HepG2 (cell line): ENCODE measurements around the gene WDR31. TPM values are rescaled to one million over a fixed set of nuclear protein-coding genes. Genes with fewer than 3 reads are reported as not detected.
A peak's percentile ranks its signal among the peaks of the same experiment; 100 is the strongest.
"Not testable (repeated sequence)": the region's sequence is repeated elsewhere in the genome, so short reads cannot be mapped to it uniquely, and the experiment has no call there.

Experiments used
- ATAC-seq: fragments of 200-7000 bp; cut with Tn5 transposase; 3 replicates; pipeline ENCODE4 v1.9.1; 2020; ENCODE audit warnings: mild to moderate bottlenecking, moderate library complexity
- BruUV-seq: library from RNA; stranded (reverse); fragments of 400-500 nt; replicated peaks from 2 replicates; lab custom pipeline; 2021; lab: Mats Ljungman, UMichigan
- CTCF ChIA-PET: fragments of 300-600 bp; formaldehyde crosslinking; extraction: SDS; loops from one replicate; lab custom pipeline; 2021; ENCODE audit warnings: low total read pairs, inconsistent platforms, low intra/inter-chr PET ratio; lab: Yijun Ruan, JAX
- POLR2A ChIA-PET: fragments of 350-600 bp; sonication (Branson Sonifier 250); formaldehyde crosslinking; loops from one replicate; lab custom pipeline; 2020; ENCODE audit warnings: antibody characterized with exemption, inconsistent platforms; lab: Yijun Ruan, JAX
- DNase-seq: peaks from one replicate; pipeline ENCODE4 v3.0.0-alpha.2; 2015; ENCODE audit warnings: low spot score
- FAIRE-seq: peaks from 3 replicates; lab custom pipeline; 2011; peaks lifted over from hg19 to GRCh38; lab: Jason Lieb, UNC
- H2AFZ ChIP-seq: one replicate; pipeline ENCODE4 v1.6.1; 2011; ENCODE audit warnings: low read length, inconsistent platforms
- H3K27ac ChIP-seq: fragments of 300-600 bp; 3 replicates; pipeline ENCODE4 v1.8.0; 2011; ENCODE audit warnings: mixed run types, mild to moderate bottlenecking, mixed read lengths, low read length, inconsistent platforms; ENCODE audit not compliant: insufficient read depth; ENCODE audit errors: extremely low read length
- H3K27me3 ChIP-seq, 2 experiments: fragments of 200-600 bp in 1 of 2; 2 replicates in 1 of 2; 3 replicates in 1 of 2; pipeline versions ENCODE4 v1.6.0 to v1.8.0; 2011; ENCODE audit warnings: low read length in 2 of 2, mild to moderate bottlenecking in 2 of 2, moderate library complexity in 2 of 2, inconsistent platforms in 1 of 2; ENCODE audit not compliant: insufficient read depth in 2 of 2, control insufficient read depth in 1 of 2
- H3K36me3 ChIP-seq, 2 experiments: fragments of 200-600 bp in 1 of 2; replicated peaks in 1 of 2; 2 replicates in 1 of 2; 3 replicates in 1 of 2; pipeline versions ENCODE4 v1.5.1 to v1.8.0; 2011; ENCODE audit warnings: low read length in 2 of 2, inconsistent platforms in 1 of 2; ENCODE audit not compliant: insufficient read depth in 2 of 2, control insufficient read depth in 1 of 2
- H3K4me1 ChIP-seq: 2 replicates; pipeline ENCODE4 v1.5.1; 2012; ENCODE audit warnings: low read length, inconsistent platforms; ENCODE audit not compliant: insufficient read depth
- H3K4me2 ChIP-seq: 2 replicates; pipeline ENCODE4 v1.6.0; 2011; ENCODE audit warnings: low read depth, low read length, inconsistent platforms
- H3K4me3 ChIP-seq, 3 experiments: fragments of 200-600 bp in 1 of 3; sonication (generic), shearing (Covaris generic) in 1 of 3; replicated peaks in 1 of 3; 2 replicates each; pipeline ENCODE4 v1.5.1; 2011 to 2016; ENCODE audit warnings: low read length in 3 of 3, inconsistent platforms in 2 of 3, low read depth in 2 of 3, mild to moderate bottlenecking in 2 of 3, control low read depth in 1 of 3, mixed read lengths in 1 of 3; ENCODE audit not compliant: insufficient read depth in 1 of 3
- H3K79me2 ChIP-seq: one replicate; pipeline ENCODE4 v1.6.1; 2011; ENCODE audit warnings: low read length, inconsistent platforms; ENCODE audit not compliant: insufficient read depth
- H3K9ac ChIP-seq: 2 replicates; pipeline ENCODE4 v1.6.0; 2011; ENCODE audit warnings: mild to moderate bottlenecking, low read depth, low read length, inconsistent platforms; ENCODE audit not compliant: insufficient read depth
- H3K9me3 ChIP-seq: 2 replicates; pipeline ENCODE4 v1.5.1; 2012; ENCODE audit warnings: mild to moderate bottlenecking, low read length
- H4K20me1 ChIP-seq: 2 replicates; pipeline ENCODE4 v1.6.0; 2011; ENCODE audit warnings: inconsistent platforms, mild to moderate bottlenecking, low read length, moderate library complexity; ENCODE audit not compliant: insufficient read depth
- CEBPG ChIP-seq: IDR thresholded peaks from 2 replicates; pipeline ENCODE4 v1.6.1; 2016
- IRX3 ChIP-seq: sonication (generic); formaldehyde crosslinking; IDR thresholded peaks from 2 replicates; pipeline ENCODE4 v1.8.1; 2023; ENCODE audit warnings: mild to moderate bottlenecking, low read depth, missing genetic modification reagents, borderline replicate concordance
- KDM1A ChIP-seq: IDR thresholded peaks from 2 replicates; pipeline ENCODE4 v1.6.1; 2016; ENCODE audit warnings: missing compliant biosample characterization
- NR2F6 ChIP-seq, 2 experiments: IDR thresholded peaks; 2 replicates each; pipeline ENCODE4 v1.6.1; 2016; ENCODE audit warnings: antibody characterized with exemption in 1 of 2, mild to moderate bottlenecking in 1 of 2
- RARA ChIP-seq: IDR thresholded peaks from 2 replicates; pipeline ENCODE4 v1.6.1; 2016; ENCODE audit warnings: missing genetic modification reagents, missing compliant biosample characterization
- SAP130 ChIP-seq: IDR thresholded peaks from 2 replicates; pipeline ENCODE4 v1.6.1; 2016; ENCODE audit warnings: low read depth
- TARDBP ChIP-seq: sonication (generic); formaldehyde crosslinking; IDR thresholded peaks from 2 replicates; pipeline ENCODE4 v1.8.0; 2022; ENCODE audit warnings: mild to moderate bottlenecking, missing genetic modification reagents
- ZBTB49 ChIP-seq: sonication (generic); formaldehyde crosslinking; IDR thresholded peaks from 2 replicates; pipeline ENCODE4 v1.4.0; 2020; ENCODE audit warnings: missing genetic modification reagents, borderline replicate concordance
- ZNF460 ChIP-seq: sonication (generic); formaldehyde crosslinking; IDR thresholded peaks from 2 replicates; pipeline ENCODE4 v1.5.1; 2020; ENCODE audit warnings: missing genetic modification reagents, mild to moderate bottlenecking, borderline replicate concordance
- WGBS: methylation state at CpG from one replicate; pipeline ENCODE4 v1.1.6; 2017; ENCODE audit warnings: low lambda C conversion rate; 5-methylcytosine and 5-hydroxymethylcytosine counted together
- in situ Hi-C: cut with HindIII; loops from 2 replicates; pipeline ENCODE4 v1.10.0; 2017; ENCODE audit warnings: low pct_unique_long_range_greater_than_20kb; ENCODE audit not compliant: extremely low pct_ligation_motif_present
- intact Hi-C: fragments of 100-400 bp; cut with micrococcal nuclease; formaldehyde crosslinking; loops from one replicate; pipeline ENCODE4 v1.10.0; 2022; ENCODE audit not compliant: unreplicated experiment
- polyA plus RNA-seq, 8 experiments: library from polyadenylated mRNA; depleted of rRNA in 3 of 8; stranded (reverse) in 7 of 8; unstranded in 1 of 8; fragments of >200 nt; fragmentation: Illumina TruSeq in 4 of 8; extraction: Trizol in 4 of 8; gene quantifications; 2 replicates each; pipeline versions ENCODE4 v1.2.1 to v1.2.3, GENCODE V29; 2011 to 2016; ENCODE audit warnings: low read depth in 4 of 8, missing spikeins in 1 of 8, mixed read lengths in 1 of 8; ENCODE audit not compliant: insufficient read depth in 1 of 8
- total RNA-seq, 5 experiments: library from RNA; depleted of rRNA; stranded (reverse); fragments of >200 nt; fragmentation: Illumina TruSeq; extraction: Trizol; gene quantifications; 2 replicates each; pipeline ENCODE4 v1.2.3, GENCODE V29; 2016; ENCODE audit warnings: low read depth in 1 of 5

The WDR31 gene
- total and polyA plus RNA-seq, 2 of the 13 experiments (the other 11 are each of a cell fraction or from before 2014, with no cell fraction given), result 0.33 to 1.7 TPM

GRCh38 chr9:113381909-113382411, 41.9 kb upstream of the WDR31 start (continued):
- TF ChIP-seq SAP130, result peak; percentile 66
- no peak for TF ChIP-seq ZBTB49

- DNase-seq, result not testable (repeated sequence)
Observed at GRCh38 chr9:113381441-113381840, 41.4 kb upstream of the WDR31 start.

More at GRCh38 chr9:113381441-113381840, 41.4 kb upstream of the WDR31 start:
- POLR2A ChIA-PET, result interaction anchor here (1.8 kb wide), 1 partner anchor 29 kb away, joined by 4 read pairs; the partner anchor contains the start of genes C9orf43 and POLE3
- TF ChIP-seq ZNF460 (peak; percentile 81), IRX3 (CRISPR knock-in tag) (0 out of 2 replicates have a peak, but pooled peaks have one; percentile 43), CEBPG (CRISPR knock-in tag) (peak; percentile 59), NR2F6 (CRISPR knock-in tag; IDR thresholded peaks at IDR 0.05) (peak; percentile 44; the same call in 1 of the 2 replicates), RARA (CRISPR knock-in tag) (peak; percentile 46; the same call in 1 of the 2 replicates), TARDBP (peak; percentile 21; the same call in 1 of the 2 replicates), KDM1A (CRISPR knock-in tag) (peak; percentile 28; the same call in 1 of the 2 replicates)
- intact Hi-C loops; H3K9me3 ChIP-seq; CTCF ChIA-PET; BruUV-seq; H3K9ac ChIP-seq; H3K27me3 ChIP-seq; H3K36me3 ChIP-seq; FAIRE-seq; in situ Hi-C loops; H4K20me1 ChIP-seq; ATAC-seq; H3K79me2 ChIP-seq; H2AFZ ChIP-seq; TF ChIP-seq NR2F6 (IDR thresholded peaks at IDR 0.05): not testable (repeated sequence)
- Histone ChIP-seq H3K27ac (peak overlapping the region; percentile 87), H3K4me1 (peaks cover 91% of the 10 kb centered on the region), H3K4me3 (peak overlapping the region in 2 of 3 experiments; percentile 22 to 39; a peak in 1 of 6 replicates), H3K4me2 (peak overlapping the region; percentile 91)
- 4% methylated on average over 7 of the region's 7 CpGs for WGBS
